PC-3 (cell line): Measurements from ENCODE around the gene METTL6. TPM values are rescaled to one million over a fixed set of nuclear protein-coding genes. Genes with fewer than 3 reads are reported as not detected.

Source experiments
- ATAC-seq: fragments of 200-7000 bp; cut with Tn5 transposase; 2 replicates; pipeline ENCODE4 v1.9.1; 2020; ENCODE audit warnings: mild to moderate bottlenecking, moderate library complexity
- BruUV-seq: library from RNA; stranded (reverse); fragments of 400-500 nt; replicated peaks from 2 replicates; lab custom pipeline; 2021; lab: Mats Ljungman, UMichigan
- CTCF ChIA-PET: fragments of 300-600 bp; sonication (Branson Sonifier 250); formaldehyde crosslinking; loops from one replicate; lab custom pipeline; 2022; ENCODE audit warnings: antibody characterized with exemption; lab: Charles Lee
- POLR2A ChIA-PET: fragments of 300-600 bp; sonication (Branson Sonifier 250); formaldehyde crosslinking; loops from one replicate; lab custom pipeline; 2022; ENCODE audit warnings: antibody characterized with exemption; ENCODE audit not compliant: unreplicated experiment; lab: Charles Lee
- DNase-seq: peaks from one replicate; pipeline ENCODE4 v3.0.0-alpha.2; 2015
- H2AFZ ChIP-seq: fragments of 300-600 bp; sonication (generic); 2 replicates; pipeline ENCODE4 v1.6.0; 2016; ENCODE audit warnings: antibody characterized with exemption, low read length
- H3F3A ChIP-seq: fragments of 300-600 bp; sonication (generic); one replicate; pipeline ENCODE4 v1.6.0; 2017; ENCODE audit warnings: antibody characterized with exemption, low read length, control low read depth, mild to moderate bottlenecking; ENCODE audit not compliant: unreplicated experiment
- H3K27ac ChIP-seq: fragments of 300-600 bp; sonication (generic); 2 replicates; pipeline ENCODE4 v1.5.1; 2016; ENCODE audit warnings: mild to moderate bottlenecking, low read length
- H3K27me3 ChIP-seq: fragments of 300-600 bp; sonication (generic); 2 replicates; pipeline ENCODE4 v1.6.1; 2016; ENCODE audit warnings: low read length, mixed read lengths
- H3K36me3 ChIP-seq: fragments of 300-600 bp; sonication (generic); 2 replicates; pipeline ENCODE4 v1.6.1; 2016; ENCODE audit warnings: low read depth, mixed run types, low read length, mixed read lengths
- H3K4me1 ChIP-seq: fragments of 300-600 bp; sonication (generic); 2 replicates; pipeline ENCODE4 v1.5.1; 2016; ENCODE audit warnings: low read length; ENCODE audit not compliant: insufficient read depth
- H3K4me2 ChIP-seq: fragments of 300-600 bp; sonication (generic); 2 replicates; pipeline ENCODE4 v1.6.0; 2016; ENCODE audit warnings: low read length
- H3K4me3 ChIP-seq: fragments of 300-600 bp; sonication (generic); 2 replicates; pipeline ENCODE4 v1.5.1; 2016; ENCODE audit warnings: mild to moderate bottlenecking, low read length, mixed read lengths
- H3K79me2 ChIP-seq: fragments of 300-600 bp; sonication (generic); 2 replicates; pipeline ENCODE4 v1.6.1; 2017; ENCODE audit warnings: low read length, mixed read lengths
- H3K9ac ChIP-seq: fragments of 300-600 bp; sonication (generic); 2 replicates; pipeline ENCODE4 v1.6.0; 2016; ENCODE audit warnings: mild to moderate bottlenecking, low read length
- H3K9me2 ChIP-seq: fragments of 300-600 bp; sonication (generic); replicated peaks from 2 replicates; pipeline ENCODE4 v1.6.1; 2016; ENCODE audit warnings: mixed run types, low read length, mixed read lengths
- H3K9me3 ChIP-seq: fragments of 300-600 bp; sonication (generic); 2 replicates; pipeline ENCODE4 v1.6.1; 2016; ENCODE audit warnings: low read length, mixed read lengths
- H4K20me1 ChIP-seq: fragments of 300-600 bp; sonication (generic); 2 replicates; pipeline ENCODE4 v1.6.1; 2016; ENCODE audit warnings: low read length, mixed read lengths
- CTCF ChIP-seq: fragments of 300-600 bp; sonication (generic); conservative IDR thresholded peaks from 2 replicates; pipeline ENCODE4 v1.5.1; 2017; ENCODE audit warnings: antibody characterized with exemption, low read depth, mild to moderate bottlenecking, low read length
- EZH2 ChIP-seq: fragments of 300-600 bp; sonication (generic); IDR thresholded peaks from one replicate; pipeline ENCODE4 v1.6.1; 2017; ENCODE audit warnings: antibody characterized with exemption, mild to moderate bottlenecking, low read length; ENCODE audit not compliant: unreplicated experiment
- EZH2phosphoT487 ChIP-seq: fragments of 300-600 bp; sonication (generic); IDR thresholded peaks from 2 replicates; pipeline ENCODE4 v1.6.1; 2018; ENCODE audit warnings: mild to moderate bottlenecking, antibody characterized with exemption, low read length, borderline replicate concordance
- intact Hi-C: fragments of 100-400 bp; cut with micrococcal nuclease; formaldehyde crosslinking; loops from 2 replicates; pipeline ENCODE4 v1.9.0; 2023
- total RNA-seq: library from RNA; depleted of rRNA; stranded (reverse); fragments of >200 nt; gene quantifications from 2 replicates; pipeline ENCODE4 v1.2.3, GENCODE V29; 2014

The METTL6 gene
- total RNA-seq, 1 experiment from 2014 or later, result 22.4 TPM

GRCh38 chr3:15434756-15435155 is 7.4 kb upstream of the METTL6 start:
- H2AFZ ChIP-seq, result no peak overlapping the region
- peaks cover 16% of the 10 kb centered on the region for H3K79me2 ChIP-seq
- TF ChIP-seq EZH2phosphoT487 (no peak), CTCF (no peak), EZH2 (no peak)
- no peak overlapping the region for H3K27ac ChIP-seq
- H3K9ac ChIP-seq, result no peak overlapping the region
- H3K4me3 ChIP-seq, result no peak overlapping the region
- BruUV-seq, result no TSS peak
- no peaks in the 10 kb centered on the region for H4K20me1 ChIP-seq
- DNase-seq, result no peak
- intact Hi-C loops, result no loop called here
- H3F3A ChIP-seq, result no peaks in the 10 kb centered on the region
- CTCF ChIA-PET, result no interaction called here
- no peaks in the 10 kb centered on the region for H3K27me3 ChIP-seq
- no peak overlapping the region for H3K4me2 ChIP-seq
- no peaks in the 10 kb centered on the region for H3K9me2 ChIP-seq
- POLR2A ChIA-PET, result no interaction called here
- no peak for ATAC-seq
- H3K36me3 ChIP-seq, result peaks cover 65% of the 10 kb centered on the region
- H3K4me1 ChIP-seq, result no peaks in the 10 kb centered on the region
- H3K9me3 ChIP-seq, result no peaks in the 10 kb centered on the region

GRCh38 chr3:15433531-15433930 is 6.2 kb upstream of the METTL6 start:
- Histone ChIP-seq H3K27me3 (no peaks in the 10 kb centered on the region), H3K9me2 (no peaks in the 10 kb centered on the region), H3K27ac (no peak overlapping the region), H3K9me3 (no peaks in the 10 kb centered on the region), H2AFZ (no peak overlapping the region), H3F3A (no peaks in the 10 kb centered on the region), H3K79me2 (peaks cover 28% of the 10 kb centered on the region), H4K20me1 (peaks cover 9% of the 10 kb centered on the region), H3K4me3 (no peak overlapping the region), H3K9ac (no peak overlapping the region), H3K4me2 (no peak overlapping the region), H3K4me1 (peaks cover 11% of the 10 kb centered on the region; the same call in 1 of the 2 replicates), H3K36me3 (peaks cover 58% of the 10 kb centered on the region)
- BruUV-seq, result no TSS peak
- DNase-seq, result no peak
- ATAC-seq, result no peak
- intact Hi-C loops, result no loop called here
- CTCF ChIA-PET, result no interaction called here
- POLR2A ChIA-PET, result no interaction called here
- TF ChIP-seq EZH2phosphoT487 (no peak), CTCF (no peak), EZH2 (no peak)

- BruUV-seq, result no TSS peak
- ChIA-PET POLR2A (no interaction called here), CTCF (no interaction called here)
- H3K4me1 ChIP-seq, result peaks cover 16% of the 10 kb centered on the region
- no peak overlapping the region for H2AFZ ChIP-seq
- no peak for DNase-seq
- H3K36me3 ChIP-seq, result peaks cover 43% of the 10 kb centered on the region
- H3K27ac ChIP-seq, result no peak overlapping the region
- no peak overlapping the region for H3K9ac ChIP-seq
- peaks cover 12% of the 10 kb centered on the region for H4K20me1 ChIP-seq
- H3K79me2 ChIP-seq, result peaks cover 50% of the 10 kb centered on the region
- H3F3A ChIP-seq, result no peaks in the 10 kb centered on the region
- no peak for TF ChIP-seq CTCF
- no peak for TF ChIP-seq EZH2
- no peak for TF ChIP-seq EZH2phosphoT487
- H3K9me3 ChIP-seq, result no peaks in the 10 kb centered on the region
- intact Hi-C loops, result no loop called here
- H3K4me2 ChIP-seq, result no peak overlapping the region
- H3K9me2 ChIP-seq, result no peaks in the 10 kb centered on the region
- H3K27me3 ChIP-seq, result no peaks in the 10 kb centered on the region
- H3K4me3 ChIP-seq, result no peak overlapping the region
- no peak for ATAC-seq
Observed at GRCh38 chr3:15431256-15431837, 4.0 kb upstream of the METTL6 start.
